CD4-positive, alpha-beta T cell treated with Interleukin-1 beta for 1 hour (primary cell): Measurements from ENCODE around the gene NSF.
"Not testable (repeated sequence)": the region's sequence is repeated elsewhere in the genome, so short reads cannot be mapped to it uniquely, and the experiment has no call there.

Experiments used
- DNase-seq, 2 donors: peaks; one replicate each; pipeline ENCODE4 v3.0.0-alpha.2; 2020 to 2022

Gene NSF

DNA sequence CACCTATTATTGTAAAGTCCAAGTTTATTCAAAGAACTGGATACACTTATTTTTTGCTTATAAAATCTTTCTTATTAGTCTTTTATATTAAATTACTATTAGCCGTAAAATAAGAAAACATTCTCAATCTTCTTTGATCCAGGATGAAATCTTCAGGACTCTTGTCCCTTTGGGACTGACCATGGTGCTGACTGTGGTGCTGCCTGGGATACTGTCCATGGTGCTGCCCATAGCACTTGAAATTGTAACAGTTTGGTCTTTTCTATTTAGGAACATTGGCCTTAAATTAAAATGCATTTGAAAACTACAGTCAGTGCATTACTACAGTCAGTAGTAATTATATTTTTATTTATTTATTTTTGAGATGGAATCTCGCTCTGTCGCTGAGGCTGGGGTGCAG is 41.7 kb downstream of the NSF start:
- DNase-seq, result not testable (repeated sequence)

DNA sequence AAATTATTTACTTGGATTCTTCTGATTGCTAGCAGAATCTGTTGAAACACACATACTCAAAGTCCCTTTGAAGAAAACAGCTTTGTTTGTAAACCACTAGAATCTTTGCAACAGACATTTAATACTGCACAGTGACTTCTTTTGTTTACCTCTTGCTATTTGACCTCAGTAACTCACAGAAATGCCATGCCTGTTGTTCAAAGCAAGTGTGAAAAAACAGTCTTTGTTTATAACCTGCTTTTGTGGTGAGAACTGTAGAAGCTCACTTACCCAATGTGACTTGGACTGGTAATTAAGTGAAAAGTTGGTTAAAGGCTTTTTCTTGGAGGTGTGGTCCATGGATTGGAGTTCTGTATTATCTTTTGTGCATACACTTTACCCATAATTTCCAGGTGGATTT is 44.4 kb downstream of the NSF start:
- DNase-seq, result not testable (repeated sequence)

DNA sequence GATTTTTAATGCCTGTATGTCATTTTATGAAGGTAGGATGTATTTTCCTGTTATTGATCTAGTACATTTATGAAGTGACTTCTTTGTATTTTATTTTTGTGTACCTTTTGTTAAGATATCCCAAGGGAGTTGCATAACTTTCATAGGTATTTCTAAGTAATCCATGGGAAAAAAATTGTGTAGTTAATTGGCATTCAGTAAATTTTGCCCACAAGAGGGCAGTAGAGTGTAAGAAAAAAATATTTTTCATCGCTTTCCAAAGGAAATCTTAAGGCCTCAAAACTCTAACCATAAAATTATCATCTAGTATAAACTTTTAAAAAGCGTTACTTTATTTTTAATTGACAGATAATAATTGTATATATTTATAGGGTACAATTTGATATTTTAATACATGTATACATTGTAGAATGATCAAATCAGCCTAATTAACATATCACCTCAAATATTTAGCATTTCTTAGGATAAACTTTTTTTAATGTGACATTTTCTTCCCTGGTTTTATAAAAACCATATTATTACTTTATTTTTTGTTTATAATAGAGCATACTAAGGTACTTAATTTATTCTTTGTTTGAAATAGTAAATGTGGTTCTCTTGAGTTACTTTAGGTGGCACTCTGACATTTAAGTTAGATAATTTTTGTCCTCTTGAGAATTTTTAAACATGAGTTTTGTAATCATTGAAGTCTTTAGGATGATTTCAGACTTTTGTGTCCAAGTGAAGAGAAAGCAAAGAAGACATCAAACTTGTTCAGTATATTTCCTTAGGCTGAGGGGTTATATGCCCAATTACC is 51.6 kb downstream of the NSF start:
- DNase-seq, result not testable (repeated sequence)

DNA sequence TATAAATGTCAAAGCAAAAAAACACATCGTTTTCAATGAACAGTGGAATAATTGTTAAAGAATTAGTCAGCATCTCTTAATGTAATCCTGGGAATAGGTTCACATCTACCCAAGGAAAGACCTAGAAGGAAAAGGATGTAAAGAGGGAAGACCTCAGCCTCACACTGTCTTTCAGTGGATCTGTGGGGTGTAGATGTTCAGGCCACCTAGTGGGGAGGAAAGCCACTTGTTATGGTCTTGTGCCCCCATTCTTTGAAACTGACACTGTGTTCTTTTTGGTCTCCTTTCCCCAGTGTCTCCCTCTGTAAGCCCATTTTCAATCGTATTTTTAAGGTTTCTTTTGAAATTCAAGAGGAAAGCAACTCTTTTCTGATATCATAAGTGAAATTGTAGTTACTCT is 56.8 kb downstream of the NSF start:
- not testable (repeated sequence) for DNase-seq

DNA sequence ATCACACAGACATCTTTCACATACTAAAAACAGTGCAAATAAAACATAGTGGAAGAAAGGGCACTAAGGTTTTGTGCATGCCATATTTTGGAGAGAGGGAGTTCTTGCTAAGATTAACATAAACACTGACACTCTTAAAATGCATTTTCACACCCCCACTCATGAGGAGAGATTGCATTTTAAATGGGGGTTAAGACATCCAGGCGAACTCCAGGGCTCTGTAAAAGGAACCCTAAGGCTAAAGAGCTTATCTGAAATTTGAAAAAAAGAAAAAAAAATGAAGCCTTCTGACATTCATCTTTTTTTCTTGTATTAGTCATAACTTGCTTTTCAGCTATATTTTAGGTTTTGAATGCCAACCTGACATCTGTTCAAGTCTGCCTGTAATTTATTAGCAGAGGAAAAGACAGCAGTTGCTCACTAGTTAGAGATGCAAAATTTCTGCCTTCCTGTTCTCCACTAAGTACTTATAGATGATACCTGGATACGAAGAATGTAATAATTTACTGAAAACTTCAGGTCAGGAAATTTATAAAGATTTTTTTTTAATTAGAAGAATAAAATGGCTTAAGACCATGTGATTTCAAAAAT is 57.3 kb downstream of the NSF start:
- not testable (repeated sequence) for DNase-seq

DNA sequence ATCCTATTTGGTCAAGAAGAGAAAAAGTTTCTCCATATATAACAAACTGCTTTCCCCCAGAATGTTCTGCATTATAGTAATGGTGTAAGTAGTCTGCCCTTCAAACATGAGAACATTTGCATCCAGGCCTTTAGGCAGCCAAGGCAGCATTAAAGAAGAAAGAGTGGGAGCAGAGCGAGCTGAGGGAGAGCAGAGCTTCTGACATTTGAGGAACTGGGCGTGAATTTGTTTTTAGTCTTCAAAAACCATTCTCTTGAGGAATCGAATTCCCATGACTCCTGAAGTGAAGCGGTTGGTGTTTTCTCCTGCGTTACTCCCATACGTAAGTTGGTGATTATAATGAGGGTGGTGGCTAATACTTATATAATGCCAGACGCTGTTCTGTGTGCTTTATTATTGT is 58.8 kb downstream of the NSF start:
- DNase-seq, result not testable (repeated sequence)

DNA sequence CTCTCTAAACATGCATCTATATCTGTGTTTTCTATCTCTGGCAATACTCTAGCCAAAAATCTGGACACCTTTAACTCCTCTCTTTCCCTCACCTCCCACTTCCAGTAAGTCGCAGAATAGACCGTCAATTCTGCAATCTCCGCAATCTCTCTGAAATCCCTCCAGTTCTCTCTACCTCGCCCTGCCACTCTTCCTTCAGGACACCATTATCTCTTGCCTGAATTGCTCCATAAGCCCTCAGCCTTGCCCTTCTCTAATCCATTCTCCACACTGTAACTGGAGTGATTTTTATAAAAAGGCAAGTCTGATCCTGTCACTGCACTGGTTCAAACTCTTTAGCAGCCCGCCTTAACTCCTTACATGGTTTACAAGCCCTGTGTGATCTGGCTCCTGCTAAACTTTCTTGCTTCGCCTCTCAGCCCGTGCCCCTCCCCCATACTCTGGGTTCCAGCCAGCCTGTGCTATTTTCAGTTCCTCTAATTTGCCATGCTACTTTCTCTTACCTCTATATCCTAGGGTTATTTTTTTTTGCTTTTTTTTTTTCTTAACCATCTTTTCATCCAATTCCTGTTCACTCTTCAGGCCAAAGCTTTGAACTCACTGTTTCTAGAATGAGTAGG is 61.7 kb downstream of the NSF start:
- DNase-seq, result not testable (repeated sequence)

DNA sequence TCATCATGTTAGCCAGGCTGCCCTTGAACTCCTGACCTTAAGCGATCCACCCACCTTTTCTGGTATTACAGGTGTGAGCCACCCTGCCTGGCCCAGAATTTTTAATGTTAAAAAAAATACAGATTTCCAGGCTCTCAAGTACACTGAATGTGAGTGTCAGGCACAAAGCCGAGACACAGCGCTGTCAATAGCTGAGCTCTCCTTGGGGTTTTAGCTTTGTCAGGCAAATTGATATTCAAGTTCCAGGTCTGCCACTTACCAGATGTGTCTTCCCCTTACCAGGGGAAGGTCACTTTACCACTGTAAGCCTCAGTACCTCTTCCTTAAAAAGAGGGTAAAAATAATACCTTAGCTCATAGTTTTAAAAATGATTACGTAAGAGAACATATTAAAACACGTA is 67.8 kb downstream of the NSF start:
- not testable (repeated sequence) for DNase-seq

DNA sequence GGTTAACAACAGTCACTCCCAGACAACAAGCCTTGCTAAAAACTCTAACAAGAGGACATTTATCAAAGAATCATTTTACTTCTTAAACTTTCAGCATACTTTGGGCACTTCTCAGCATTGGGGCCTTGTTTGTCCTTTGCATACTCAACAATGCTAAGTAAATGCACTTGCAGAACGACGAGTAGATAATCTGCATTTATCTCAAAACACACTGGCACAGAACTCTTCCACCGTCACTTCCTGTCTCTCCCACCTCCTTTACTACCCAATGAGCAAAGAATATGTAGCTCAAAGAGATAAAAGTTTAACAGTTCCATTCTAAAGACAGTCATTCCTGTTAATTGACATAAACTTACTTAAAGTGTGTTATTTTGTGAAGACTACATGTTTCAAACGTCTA is 69.2 kb downstream of the NSF start:
- DNase-seq, result not testable (repeated sequence)

DNA sequence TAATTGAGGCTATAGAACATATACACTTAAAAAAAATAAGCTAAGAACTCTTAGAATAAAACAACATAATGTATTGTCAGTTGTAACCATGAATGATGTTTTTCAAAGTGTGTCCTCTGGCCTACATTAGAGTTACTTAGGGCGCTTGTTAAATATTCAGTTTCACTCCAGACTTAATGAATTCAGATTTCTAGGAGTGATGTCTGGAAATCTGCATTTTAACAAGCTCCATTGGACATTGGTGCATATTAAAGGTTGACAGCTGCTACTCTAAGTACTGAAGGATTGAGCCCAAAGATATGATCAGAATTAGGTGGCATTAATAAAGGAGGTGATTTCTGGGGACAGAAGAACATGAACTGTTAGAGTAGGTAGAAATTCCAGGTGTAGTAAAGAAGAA is 72.7 kb downstream of the NSF start:
- not testable (repeated sequence) for DNase-seq

DNA sequence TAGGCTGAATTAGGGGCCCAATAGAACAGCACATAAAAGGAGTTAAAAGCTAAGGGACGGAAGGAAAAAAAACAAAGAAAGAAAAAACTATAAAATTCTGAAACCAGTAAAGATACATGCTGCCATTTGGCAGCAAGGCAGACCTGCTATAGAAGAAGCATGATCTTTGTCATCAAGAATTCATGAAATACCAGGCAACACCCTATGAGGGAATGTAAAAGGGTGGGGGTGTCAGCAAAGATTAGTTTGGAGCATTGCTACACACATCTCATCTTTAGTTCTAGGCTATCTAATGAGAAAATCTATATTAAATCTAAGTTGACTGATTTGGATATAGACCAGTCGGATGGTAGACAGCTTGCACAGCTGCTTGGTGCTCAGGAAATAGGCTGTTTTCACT is 73.1 kb downstream of the NSF start:
- not testable (repeated sequence) for DNase-seq

DNA sequence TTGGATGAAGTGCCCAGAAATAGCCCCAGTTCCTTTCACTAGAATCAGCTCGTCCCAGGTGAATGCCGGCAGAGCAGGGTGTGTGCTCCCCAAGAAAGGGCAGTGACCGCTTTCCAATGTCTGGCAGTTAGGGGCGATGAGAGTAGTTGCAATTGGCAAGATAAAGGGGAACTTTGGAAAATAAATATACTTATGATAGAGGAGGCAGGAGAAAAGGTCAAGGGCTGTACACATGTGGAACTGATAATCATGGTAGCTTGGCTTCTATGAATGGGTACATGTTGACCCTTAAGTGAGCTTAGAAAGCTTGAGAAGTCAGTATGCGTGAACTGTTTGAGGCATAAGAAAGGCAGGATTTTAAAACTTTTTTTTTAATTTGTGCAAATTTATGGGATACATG is 75.5 kb downstream of the NSF start:
- not testable (repeated sequence) for DNase-seq

DNA sequence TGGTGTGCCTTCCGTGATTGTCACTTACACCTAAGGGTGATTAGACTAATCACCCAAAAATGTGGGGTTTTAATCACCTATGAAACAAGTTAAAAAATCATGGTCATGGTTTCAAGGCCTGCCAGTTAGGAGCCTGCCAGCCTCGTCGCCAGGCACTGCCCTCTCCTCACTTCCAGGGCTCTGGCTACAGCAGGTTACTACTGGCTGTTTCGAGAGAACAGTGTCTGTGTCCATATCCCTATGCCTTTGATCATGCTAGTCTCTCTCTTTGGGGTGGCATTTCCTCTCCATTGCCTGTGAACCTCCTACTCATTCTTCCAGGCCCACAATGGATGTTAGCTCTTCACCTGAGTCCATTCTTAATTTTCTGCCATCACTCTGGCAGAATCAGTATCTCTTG is 80.3 kb downstream of the NSF start:
- not testable (repeated sequence) for DNase-seq

DNA sequence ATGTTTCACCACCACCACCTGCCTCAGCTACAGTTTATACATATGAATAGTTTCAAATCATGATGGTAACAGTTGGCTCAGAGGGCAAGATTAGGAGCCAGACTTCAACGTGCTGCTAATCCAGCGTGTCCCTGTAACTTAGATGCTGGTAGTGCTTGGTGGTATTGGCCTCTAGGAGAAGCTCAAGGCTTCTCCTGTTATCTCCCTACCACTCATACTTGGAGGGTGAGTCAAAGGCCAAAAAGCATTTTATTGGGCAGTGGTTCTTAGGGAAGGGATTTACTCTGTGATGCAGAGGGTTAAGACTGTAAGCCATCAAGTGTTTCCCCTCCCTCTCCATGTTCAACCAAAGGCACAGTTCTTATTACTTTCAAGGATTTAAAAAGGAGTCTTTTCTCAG is 82.3 kb downstream of the NSF start:
- not testable (repeated sequence) for DNase-seq

DNA sequence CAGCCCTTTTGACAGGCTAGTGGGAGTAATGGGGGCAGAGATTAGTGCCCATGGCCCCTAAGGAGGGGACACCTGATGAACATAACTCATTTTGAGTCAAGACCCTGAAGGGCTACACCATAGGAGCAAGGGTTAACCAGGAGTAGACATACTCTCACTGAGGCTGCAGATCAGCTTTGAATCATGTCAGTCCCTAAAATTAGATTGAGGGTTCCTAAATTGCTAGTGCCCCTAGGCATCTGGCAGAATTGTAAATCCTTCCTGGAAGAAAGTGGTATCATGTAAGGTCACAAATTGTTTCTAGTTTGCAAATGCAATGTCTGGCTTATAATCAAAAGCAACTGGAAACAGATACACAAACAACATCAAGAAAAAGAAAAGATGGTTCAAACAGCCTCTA is 87.3 kb downstream of the NSF start:
- not testable (repeated sequence) for DNase-seq

DNA sequence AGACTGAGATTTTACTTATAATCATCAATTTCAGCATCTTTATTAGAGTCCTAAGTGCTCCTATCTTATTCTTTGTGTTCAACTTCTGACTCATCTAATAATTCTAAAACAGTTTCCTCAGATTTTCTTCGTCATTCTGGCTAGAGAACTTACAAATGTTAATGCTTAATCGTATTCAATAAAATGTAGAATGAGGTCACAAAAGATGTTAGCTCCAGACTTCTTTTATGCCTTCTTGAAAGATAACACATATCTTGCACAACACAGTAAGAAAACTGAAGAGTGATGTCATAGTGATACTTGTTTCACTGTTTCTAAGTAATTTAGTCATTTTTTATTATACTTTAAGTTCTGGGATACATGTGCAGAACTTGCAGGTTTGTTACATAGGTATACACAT is 93.2 kb downstream of the NSF start:
- not testable (repeated sequence) for DNase-seq

DNA sequence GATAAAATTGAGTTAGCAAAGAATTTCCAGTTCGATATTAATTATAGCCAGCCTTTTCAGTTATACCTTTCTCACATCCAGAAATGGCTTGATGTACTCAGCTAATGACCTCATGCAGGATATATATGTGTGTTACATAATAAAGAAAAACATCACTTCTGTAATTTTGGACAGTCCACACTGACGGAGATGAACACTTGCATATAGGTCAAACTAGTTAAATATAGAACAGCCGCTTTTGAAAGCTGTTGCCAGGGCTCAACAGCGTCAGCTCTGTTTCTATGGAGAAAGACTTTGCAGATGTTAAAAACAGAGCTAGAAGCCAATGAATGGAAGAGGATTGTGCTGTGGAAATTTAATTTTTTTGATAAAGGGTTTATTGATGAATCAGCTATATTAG is 94.8 kb downstream of the NSF start:
- DNase-seq, result peak in 1 of 2 donors; percentile 6

DNA sequence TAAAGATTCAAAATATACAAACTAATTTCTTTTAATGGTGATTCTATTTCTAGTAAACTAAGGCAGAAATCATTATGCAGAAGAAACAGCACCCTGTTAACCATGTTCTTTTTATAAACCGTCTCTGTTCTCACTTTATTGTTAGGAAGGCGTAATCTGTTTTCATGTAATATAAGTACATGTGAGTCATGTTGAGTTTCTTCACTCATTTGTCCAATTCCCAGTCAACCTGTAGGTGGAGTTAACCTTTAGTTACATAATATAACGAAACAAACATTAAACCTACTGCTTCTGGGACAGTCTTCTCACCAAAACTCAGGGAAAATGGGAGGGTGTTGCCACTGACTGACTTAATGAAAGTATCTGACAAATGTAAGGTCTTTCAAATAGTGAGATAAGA is 101.7 kb downstream of the NSF start:
- DNase-seq, result not testable (repeated sequence)

DNA sequence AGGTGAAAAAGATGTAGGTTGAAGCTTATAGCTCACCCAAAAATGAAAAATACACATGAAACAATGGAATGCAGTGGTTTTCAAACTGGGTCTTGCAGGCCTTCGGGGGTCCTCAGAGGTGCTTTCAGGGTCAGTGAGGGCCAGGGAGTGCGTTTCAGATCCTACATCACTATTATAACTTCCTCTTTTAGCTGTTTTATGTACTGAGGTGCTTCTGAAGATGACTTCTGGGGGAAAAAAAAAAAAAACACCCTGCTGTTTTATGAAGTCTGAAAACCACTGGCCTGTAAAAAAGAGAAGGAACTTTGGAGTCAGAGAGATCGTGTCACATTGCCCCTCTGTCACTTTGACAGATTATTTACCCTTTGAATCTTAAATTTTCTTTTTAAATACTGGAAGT is 102.8 kb downstream of the NSF start:
- not testable (repeated sequence) for DNase-seq

DNA sequence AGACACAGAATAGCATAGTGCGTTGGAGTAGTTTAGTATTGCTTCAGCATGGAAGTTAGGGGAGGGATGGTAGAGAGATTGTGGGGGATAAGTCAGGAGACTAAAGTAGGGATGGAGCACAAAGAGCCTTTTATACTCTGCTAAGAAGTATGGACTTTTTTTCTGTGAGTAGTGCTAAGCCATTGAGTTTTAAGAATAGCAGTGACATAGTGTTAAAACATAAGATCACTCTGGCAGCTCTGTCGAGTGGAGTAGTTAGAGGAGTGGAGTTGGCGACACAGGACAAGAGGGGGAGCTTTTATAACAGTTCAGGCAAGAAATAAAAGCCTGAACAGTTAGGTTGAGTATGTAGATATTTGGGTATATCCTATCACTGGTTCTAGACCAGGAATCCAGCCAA is 106.1 kb downstream of the NSF start:
- not testable (repeated sequence) for DNase-seq

DNA sequence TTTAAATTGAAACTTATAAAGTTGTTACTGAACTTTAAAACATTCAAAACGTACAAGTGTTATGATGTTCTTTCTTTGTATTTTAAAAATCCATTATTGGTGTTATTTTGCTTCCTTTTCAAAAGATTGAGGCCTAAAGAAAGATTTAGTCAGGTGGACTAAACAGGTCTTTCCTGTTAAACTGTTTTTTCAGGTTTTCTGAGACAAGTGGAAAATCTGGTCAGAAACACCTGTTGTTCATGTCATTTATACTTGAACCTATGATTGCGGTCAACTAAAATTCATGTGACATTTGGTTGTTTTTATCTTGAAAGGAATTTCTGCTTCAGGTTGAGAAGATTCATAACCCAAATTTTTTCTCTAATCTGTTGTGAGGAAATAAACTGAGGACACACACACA is 108.5 kb downstream of the NSF start:
- not testable (repeated sequence) for DNase-seq

DNA sequence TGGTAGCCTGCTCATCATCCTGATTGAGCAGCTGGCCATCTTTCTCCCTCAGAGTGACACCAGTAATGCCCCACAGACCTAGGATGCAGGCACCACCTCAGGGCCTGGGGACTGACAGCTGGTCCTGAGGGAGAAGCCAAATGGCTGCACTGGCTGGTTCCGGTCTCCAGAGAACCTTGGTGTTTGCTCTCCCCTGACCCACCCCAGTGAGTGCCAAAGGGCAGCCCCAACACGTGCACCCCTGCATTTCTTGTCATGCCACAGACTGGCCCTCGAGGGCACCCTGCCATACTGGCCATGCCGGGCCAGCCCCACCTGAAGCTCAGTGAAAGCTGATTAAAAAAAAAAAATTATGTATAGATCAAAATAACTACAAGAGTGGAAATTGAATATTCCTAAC is 127.5 kb downstream of the NSF start:
- DNase-seq, result no peak

DNA sequence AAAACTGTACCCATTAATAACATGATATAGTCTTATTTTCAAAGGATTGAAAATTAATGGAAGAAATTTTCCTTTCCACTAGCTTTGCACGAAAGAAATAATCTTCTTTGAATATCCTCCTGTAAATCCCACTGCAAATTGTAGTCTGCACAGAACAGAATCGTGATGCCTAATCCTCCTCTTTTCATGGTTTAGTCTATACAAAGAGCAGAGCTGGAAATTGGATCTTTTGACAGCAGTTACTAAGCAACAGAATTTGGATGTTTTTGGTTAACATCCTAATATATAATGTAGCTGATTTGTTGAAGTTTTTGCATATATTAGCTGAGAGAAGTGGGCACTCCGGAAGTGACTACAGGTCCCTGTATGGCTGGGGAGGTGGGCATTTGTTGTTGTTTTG is 129.4 kb downstream of the NSF start:
- DNase-seq, result no peak

DNA sequence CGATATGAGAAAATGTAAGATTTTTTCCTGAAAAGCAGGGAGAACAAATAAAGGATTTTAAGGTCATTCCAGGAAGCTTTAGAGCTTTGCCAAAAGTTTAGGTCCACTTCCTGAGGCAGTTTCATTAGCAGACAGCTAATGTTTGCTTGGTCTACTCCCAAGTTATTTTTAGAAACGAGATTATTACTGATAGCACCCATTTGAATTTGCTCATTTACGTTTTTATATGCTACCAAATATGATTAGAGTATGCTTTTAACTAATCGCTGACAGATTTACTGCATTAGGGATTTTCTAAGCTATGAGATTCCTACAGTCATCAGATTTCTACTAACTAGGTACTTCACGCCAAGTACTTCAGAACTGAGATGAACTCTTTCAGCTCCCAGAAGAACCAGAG is 129.9 kb downstream of the NSF start:
- DNase-seq, result no peak
